ENCODE results near the gene CDC7. TPM values are rescaled to one million over a fixed set of nuclear protein-coding genes. Genes with fewer than 3 reads are reported as not detected.

CDC7 gene
- total RNA-seq, 1 experiment from 2014 or later = 24.5 TPM

- TF ChIP-seq REST (IDR thresholded peaks at IDR 0.05; ENCODE audit: low read depth) (no peak), YY1 (IDR thresholded peaks at IDR 0.05; ENCODE audit: extremely low read depth, insufficient replicate concordance, low read depth, low read length) (no peak), SP1 (IDR thresholded peaks at IDR 0.05; ENCODE audit: low read depth) (no peak), SRF (IDR thresholded peaks at IDR 0.05; ENCODE audit: low read depth) (no peak), CEBPB (IDR thresholded peaks at IDR 0.05; ENCODE audit: low read depth) (no peak), POLR2AphosphoS5 (IDR thresholded peaks at IDR 0.05; ENCODE audit: low read depth, low read length) (no peak), FOSL1 (IDR thresholded peaks at IDR 0.05; ENCODE audit: low read depth) (no peak), SIN3A (IDR thresholded peaks at IDR 0.05; ENCODE audit: low read depth) (no peak)
Measured at GRCh38 chr1:91559838-91560565, 59.4 kb downstream of the CDC7 start (continued).

GRCh38 chr1:91564888-91565701, 64.4 kb downstream of the CDC7 start:
- DNase-seq (ENCODE audit: low read depth, low spot score) (no peak), ATAC-seq (no peak)
- no peaks in the 10 kb centered on the region for H3K9me2 ChIP-seq (ENCODE audit: insufficient read depth)
- no peaks in the 10 kb centered on the region for H3K27me3 ChIP-seq (ENCODE audit: insufficient read depth, low read length)
- intact Hi-C loops (cut with micrococcal nuclease) = no loop called here
- no peak overlapping the region for H3K9ac ChIP-seq (ENCODE audit: low read length)
- no TSS peak for BruUV-seq (replicated peaks)
- TF ChIP-seq SIN3A (IDR thresholded peaks at IDR 0.05; ENCODE audit: low read depth) (no peak), EGR1 (IDR thresholded peaks at IDR 0.05; ENCODE audit: low read depth) (no peak), POLR2A (IDR thresholded peaks at IDR 0.05; ENCODE audit: borderline replicate concordance, extremely low read depth, insufficient read depth, insufficient read length) (no peak), ZBTB33 (IDR thresholded peaks at IDR 0.05; ENCODE audit: extremely low read depth, insufficient replicate concordance, low read length) (no peak), ELF1 (IDR thresholded peaks at IDR 0.05; ENCODE audit: borderline replicate concordance, low read depth) (no peak), CEBPB (IDR thresholded peaks at IDR 0.05; ENCODE audit: low read depth) (no peak)
- RAD21 ChIA-PET (ENCODE audit: low non-redundant PET in 1 of 2, low total read pairs in 2 of 2, uncharacterized antibody in 2 of 2, unreplicated experiment in 2 of 2) = no interaction called here
- peaks cover 0 to 3% of the 10 kb centered on the region in 2 experiments; a peak in 1 of 4 replicates for H3K9me3 ChIP-seq (ENCODE audit: control insufficient read depth in 1 of 2, insufficient read depth in 1 of 2, low read depth in 1 of 2, low read length in 2 of 2)
- no peaks in the 10 kb centered on the region for H4K20me1 ChIP-seq (ENCODE audit: insufficient read depth)
- CTCF ChIA-PET = no interaction called here
- no peak overlapping the region for H3K4me2 ChIP-seq (ENCODE audit: low read length)
- H3K4me3 ChIP-seq (replicated peaks in 1 of 2; ENCODE audit: low read depth in 1 of 2, low read length in 2 of 2) = no peak overlapping the region
- no peaks in the 10 kb centered on the region for H3K36me3 ChIP-seq (ENCODE audit: control insufficient read depth in 1 of 2, insufficient read depth in 2 of 2, low read length in 2 of 2)
- H3K79me2 ChIP-seq (ENCODE audit: insufficient read depth, low read length) = no peaks in the 10 kb centered on the region
- H2AFZ ChIP-seq (ENCODE audit: low read depth, low read length, poor library complexity, severe bottlenecking) = no peak overlapping the region
- peaks cover 0 to 22% of the 10 kb centered on the region in 2 experiments; a peak in 3 of 4 replicates for H3K4me1 ChIP-seq (ENCODE audit: control insufficient read depth in 1 of 2, insufficient read depth in 2 of 2, low read length in 2 of 2)
- H3K27ac ChIP-seq (ENCODE audit: low read depth, low read length) = no peak overlapping the region
- POLR2A ChIA-PET = no interaction called here

Measured in HCT116 (cell line).